ENCODE results near the gene GARNL3. TPM values are rescaled to one million over a fixed set of nuclear protein-coding genes. Genes with fewer than 3 reads are reported as not detected.
A peak's percentile ranks its signal among the peaks of the same experiment; 100 is the strongest.

Gene GARNL3
- polyA plus RNA-seq, 1 donor from 2014 or later: 20.0 TPM

DNA sequence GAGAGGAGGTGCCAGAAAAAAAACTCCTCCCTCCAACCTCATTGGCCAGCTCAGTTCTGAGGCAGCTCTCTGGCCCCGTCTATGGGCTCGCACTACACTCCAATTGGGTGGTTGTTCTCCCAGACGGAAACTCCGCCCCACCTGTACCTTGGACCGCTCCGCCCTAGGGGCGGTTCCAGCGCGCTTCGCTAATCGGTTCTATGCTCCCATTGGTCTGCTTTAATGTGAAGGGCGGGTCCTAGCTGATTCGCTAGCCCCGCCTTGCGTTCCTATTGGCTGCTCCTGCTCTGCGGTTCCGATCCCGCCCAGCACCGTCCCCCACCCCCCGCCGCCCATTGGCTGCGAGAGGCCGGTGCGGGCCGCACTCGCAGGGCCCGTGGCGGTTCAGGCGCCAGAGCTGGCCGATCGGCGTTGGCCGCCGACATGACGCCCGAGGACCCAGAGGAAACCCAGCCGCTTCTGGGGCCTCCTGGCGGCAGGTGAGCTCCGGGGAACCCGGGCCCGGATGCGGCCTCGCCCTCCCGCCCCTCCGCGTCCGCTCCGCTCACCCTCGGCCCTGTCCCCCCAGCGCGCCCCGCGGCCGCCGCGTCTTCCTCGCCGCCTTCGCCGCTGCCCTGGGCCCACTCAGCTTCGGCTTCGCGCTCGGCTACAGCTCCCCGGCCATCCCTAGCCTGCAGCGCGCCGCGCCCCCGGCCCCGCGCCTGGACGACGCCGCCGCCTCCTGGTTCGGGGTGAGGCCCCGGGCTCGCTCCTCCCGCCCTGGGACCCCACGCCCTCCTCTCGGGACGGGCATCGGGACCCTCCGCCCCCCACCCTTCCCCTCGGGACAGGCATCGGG is 132.5 kb downstream of the GARNL3 start, which contains the start of gene SLC2A8:
SLC2A8 (plus strand) TSS at position 362 of the 838 bp plus-strand sequence; CDS start at position 424, 62 bp downstream.
- no peaks in the 10 kb centered on the region for H3K9me2 ChIP-seq (ENCODE audit: insufficient read depth, low read length)
- no peaks in the 10 kb centered on the region for H3K9me3 ChIP-seq (ENCODE audit: low read length)
- TF ChIP-seq EP300 (conservative IDR thresholded peaks at IDR 0.05; ENCODE audit: poor library complexity, severe bottlenecking) (peak; percentile 32), TAF1 (IDR thresholded peaks at IDR 0.05; ENCODE audit: low read depth) (no peak), POLR2AphosphoS5 (IDR thresholded peaks at IDR 0.05) (peak; percentile 79), SMC3 (conservative IDR thresholded peaks at IDR 0.05; ENCODE audit: poor library complexity) (peak; percentile 54), RAD21 (conservative IDR thresholded peaks at IDR 0.05) (peak; percentile 49), EZH2 (IDR thresholded peaks at IDR 0.05; ENCODE audit: borderline replicate concordance, insufficient read depth, low read length, poor library complexity, severe bottlenecking) (no peak)
- TF ChIP-seq, protein P1, sequence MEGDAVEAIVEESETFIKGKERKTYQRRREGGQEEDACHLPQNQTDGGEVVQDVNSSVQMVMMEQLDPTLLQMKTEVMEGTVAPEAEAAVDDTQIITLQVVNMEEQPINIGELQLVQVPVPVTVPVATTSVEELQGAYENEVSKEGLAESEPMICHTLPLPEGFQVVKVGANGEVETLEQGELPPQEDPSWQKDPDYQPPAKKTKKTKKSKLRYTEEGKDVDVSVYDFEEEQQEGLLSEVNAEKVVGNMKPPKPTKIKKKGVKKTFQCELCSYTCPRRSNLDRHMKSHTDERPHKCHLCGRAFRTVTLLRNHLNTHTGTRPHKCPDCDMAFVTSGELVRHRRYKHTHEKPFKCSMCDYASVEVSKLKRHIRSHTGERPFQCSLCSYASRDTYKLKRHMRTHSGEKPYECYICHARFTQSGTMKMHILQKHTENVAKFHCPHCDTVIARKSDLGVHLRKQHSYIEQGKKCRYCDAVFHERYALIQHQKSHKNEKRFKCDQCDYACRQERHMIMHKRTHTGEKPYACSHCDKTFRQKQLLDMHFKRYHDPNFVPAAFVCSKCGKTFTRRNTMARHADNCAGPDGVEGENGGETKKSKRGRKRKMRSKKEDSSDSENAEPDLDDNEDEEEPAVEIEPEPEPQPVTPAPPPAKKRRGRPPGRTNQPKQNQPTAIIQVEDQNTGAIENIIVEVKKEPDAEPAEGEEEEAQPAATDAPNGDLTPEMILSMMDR (IDR thresholded peaks at IDR 0.05; ENCODE audit: poor library complexity, severe bottlenecking): peak; percentile 40
- H3K27ac ChIP-seq (ENCODE audit: low read length): peak within 1 kb of the TSS; percentile 37
- no peaks in the 10 kb centered on the region for H4K20me1 ChIP-seq (ENCODE audit: insufficient read depth)
- H3K4me3 ChIP-seq (ENCODE audit: low read length): peak within 1 kb of the TSS; percentile 84
- H3F3A ChIP-seq (ENCODE audit: insufficient read depth, low read length, poor library complexity, severe bottlenecking): no peaks in the 10 kb centered on the region
- H3K27me3 ChIP-seq (ENCODE audit: insufficient read depth, low read depth, low read length): no peaks in the 10 kb centered on the region
- peak within 1 kb of the TSS; percentile 69 for H3K9ac ChIP-seq (ENCODE audit: low read length)
- H3K4me2 ChIP-seq (ENCODE audit: low read length): peak within 1 kb of the TSS; percentile 59
- peak within 1 kb of the TSS; percentile 14 for H2AFZ ChIP-seq (ENCODE audit: low read depth, low read length)
- H3K79me2 ChIP-seq (replicated peaks; ENCODE audit: insufficient read depth, low read length): no peaks in the 10 kb centered on the region
- no peaks in the 10 kb centered on the region for H3K36me3 ChIP-seq (ENCODE audit: insufficient read depth, low read length)

DNA sequence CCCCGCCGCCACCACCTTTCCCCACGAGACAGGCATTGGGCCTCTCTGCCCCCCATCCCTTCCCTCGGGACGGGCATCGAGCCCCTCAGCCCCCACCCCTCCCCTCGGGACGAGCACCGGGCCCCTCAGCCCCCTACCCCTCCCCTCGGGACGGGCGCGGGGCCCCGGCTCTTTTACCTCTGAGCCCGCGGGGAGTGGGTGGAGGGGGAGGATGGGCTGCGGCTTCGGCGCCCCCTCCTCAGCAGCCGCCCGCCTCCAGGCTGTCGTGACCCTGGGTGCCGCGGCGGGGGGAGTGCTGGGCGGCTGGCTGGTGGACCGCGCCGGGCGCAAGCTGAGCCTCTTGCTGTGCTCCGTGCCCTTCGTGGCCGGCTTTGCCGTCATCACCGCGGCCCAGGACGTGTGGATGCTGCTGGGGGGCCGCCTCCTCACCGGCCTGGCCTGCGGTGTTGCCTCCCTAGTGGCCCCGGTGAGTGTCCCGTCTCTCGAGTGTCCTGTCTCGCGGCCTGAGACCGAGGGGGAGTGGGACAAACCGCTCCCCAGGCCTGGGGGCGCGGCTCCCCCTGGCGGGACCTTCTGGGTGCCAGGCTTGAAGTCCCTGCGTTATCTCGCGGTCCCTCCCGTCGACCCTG is 133.2 kb downstream of the GARNL3 start:
- Histone ChIP-seq H3K9me3 (ENCODE audit: low read length) (no peaks in the 10 kb centered on the region), H3K4me3 (ENCODE audit: low read length) (peak overlapping the region; percentile 84), H4K20me1 (ENCODE audit: insufficient read depth) (no peaks in the 10 kb centered on the region), H3K9me2 (ENCODE audit: insufficient read depth, low read length) (no peaks in the 10 kb centered on the region), H2AFZ (ENCODE audit: low read depth, low read length) (peak overlapping the region; percentile 14), H3K79me2 (replicated peaks; ENCODE audit: insufficient read depth, low read length) (no peaks in the 10 kb centered on the region), H3K36me3 (ENCODE audit: insufficient read depth, low read length) (no peaks in the 10 kb centered on the region), H3K9ac (ENCODE audit: low read length) (peak overlapping the region; percentile 69), H3F3A (ENCODE audit: insufficient read depth, low read length, poor library complexity, severe bottlenecking) (no peaks in the 10 kb centered on the region), H3K27me3 (ENCODE audit: insufficient read depth, low read depth, low read length) (no peaks in the 10 kb centered on the region), H3K27ac (ENCODE audit: low read length) (no peak overlapping the region), H3K4me2 (ENCODE audit: low read length) (peak overlapping the region; percentile 59)
- TF ChIP-seq, protein P1 (IDR thresholded peaks at IDR 0.05; ENCODE audit: poor library complexity, severe bottlenecking): peak; percentile 70
- peak; percentile 72 for TF ChIP-seq RAD21 (conservative IDR thresholded peaks at IDR 0.05)
- TF ChIP-seq MXI1 (conservative IDR thresholded peaks at IDR 0.05; ENCODE audit: poor library complexity, severe bottlenecking): no peak
- peak; percentile 75 for TF ChIP-seq SMC3 (conservative IDR thresholded peaks at IDR 0.05; ENCODE audit: poor library complexity)

Measured in neural cell (in vitro differentiated cells).